ENCODE measurements around the gene AKAP6.

Gene AKAP6

GRCh38 chr14:32719601-32720000 lies 390.5 kb downstream of the AKAP6 start:
- H3K4me3 Mint-ChIP-seq, result no peak overlapping the region
- TF ChIP-seq, protein P1, sequence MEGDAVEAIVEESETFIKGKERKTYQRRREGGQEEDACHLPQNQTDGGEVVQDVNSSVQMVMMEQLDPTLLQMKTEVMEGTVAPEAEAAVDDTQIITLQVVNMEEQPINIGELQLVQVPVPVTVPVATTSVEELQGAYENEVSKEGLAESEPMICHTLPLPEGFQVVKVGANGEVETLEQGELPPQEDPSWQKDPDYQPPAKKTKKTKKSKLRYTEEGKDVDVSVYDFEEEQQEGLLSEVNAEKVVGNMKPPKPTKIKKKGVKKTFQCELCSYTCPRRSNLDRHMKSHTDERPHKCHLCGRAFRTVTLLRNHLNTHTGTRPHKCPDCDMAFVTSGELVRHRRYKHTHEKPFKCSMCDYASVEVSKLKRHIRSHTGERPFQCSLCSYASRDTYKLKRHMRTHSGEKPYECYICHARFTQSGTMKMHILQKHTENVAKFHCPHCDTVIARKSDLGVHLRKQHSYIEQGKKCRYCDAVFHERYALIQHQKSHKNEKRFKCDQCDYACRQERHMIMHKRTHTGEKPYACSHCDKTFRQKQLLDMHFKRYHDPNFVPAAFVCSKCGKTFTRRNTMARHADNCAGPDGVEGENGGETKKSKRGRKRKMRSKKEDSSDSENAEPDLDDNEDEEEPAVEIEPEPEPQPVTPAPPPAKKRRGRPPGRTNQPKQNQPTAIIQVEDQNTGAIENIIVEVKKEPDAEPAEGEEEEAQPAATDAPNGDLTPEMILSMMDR (IDR thresholded peaks at IDR 0.05), result no peak
- H3K4me1 Mint-ChIP-seq, result no peaks in the 10 kb centered on the region
- H3K27me3 Mint-ChIP-seq (ENCODE audit: low read depth, poor library complexity), result no peaks in the 10 kb centered on the region
- H3K27ac Mint-ChIP-seq, result no peak overlapping the region
- no peaks in the 10 kb centered on the region for H3K36me3 Mint-ChIP-seq (ENCODE audit: low read depth)
- no peak for DNase-seq
- no peaks in the 10 kb centered on the region for H3K9me3 Mint-ChIP-seq

DNA sequence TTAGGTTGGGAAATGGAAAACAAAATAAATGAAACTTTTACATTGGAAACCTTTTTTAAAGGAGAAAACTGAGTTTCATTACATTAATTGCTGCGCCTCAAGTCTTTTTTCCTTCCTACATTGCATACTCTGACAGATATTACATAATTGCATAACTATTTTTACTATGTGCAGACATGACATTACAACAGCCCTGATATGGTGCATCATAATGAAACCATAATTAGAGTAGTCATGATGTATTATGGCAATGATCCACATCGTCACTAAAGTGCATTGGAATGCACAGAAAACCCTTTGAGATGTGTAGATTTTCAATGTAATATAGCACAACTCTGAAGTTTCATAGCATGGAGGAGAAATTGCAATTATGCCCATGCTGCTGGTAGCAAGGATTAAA lies 391.8 kb downstream of the AKAP6 start:
- Mint-ChIP-seq H3K27me3 (ENCODE audit: low read depth, poor library complexity) (no peaks in the 10 kb centered on the region), H3K27ac (no peak overlapping the region)
- TF ChIP-seq, protein P1 (IDR thresholded peaks at IDR 0.05), result no peak

DNA sequence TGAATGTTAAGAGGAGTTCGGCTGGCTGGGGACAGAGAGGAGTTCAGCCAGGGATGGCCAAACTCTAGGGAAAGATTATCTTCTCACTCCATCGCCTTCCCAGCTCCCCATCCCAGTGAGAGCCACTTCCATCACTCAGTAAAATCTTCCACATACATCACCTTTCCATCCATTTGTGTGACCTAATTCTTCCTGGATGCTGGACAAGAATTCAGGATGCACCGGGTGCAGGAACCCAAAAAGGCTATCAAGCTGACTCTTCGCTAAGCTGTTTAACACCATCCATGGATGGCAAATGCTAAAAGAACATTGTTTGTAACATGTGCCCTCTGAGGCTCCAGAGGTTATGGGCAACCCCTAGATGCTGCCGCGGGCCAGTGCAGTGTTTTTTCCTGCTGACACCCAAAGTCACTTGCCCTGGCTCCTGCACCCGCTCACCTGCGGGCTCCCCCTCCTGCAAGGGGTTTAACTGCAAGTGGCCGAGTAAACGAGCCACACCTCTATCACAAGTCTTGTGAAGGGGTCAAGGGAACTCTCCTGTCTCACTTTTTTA lies 393.6 kb downstream of the AKAP6 start:
- Mint-ChIP-seq H3K4me3 (no peak overlapping the region), H3K27ac (no peak overlapping the region), H3K36me3 (ENCODE audit: low read depth) (no peaks in the 10 kb centered on the region), H3K27me3 (ENCODE audit: low read depth, poor library complexity) (no peaks in the 10 kb centered on the region), H3K4me1 (peaks cover 9% of the 10 kb centered on the region), H3K9me3 (no peaks in the 10 kb centered on the region)
- DNase-seq, result no peak
- TF ChIP-seq, protein P1 (IDR thresholded peaks at IDR 0.05), result no peak

More for the DNA sequence above, 391.8 kb downstream of the AKAP6 start:
- Mint-ChIP-seq H3K4me1 (peaks cover 4% of the 10 kb centered on the region), H3K9me3 (no peaks in the 10 kb centered on the region), H3K36me3 (ENCODE audit: low read depth) (no peaks in the 10 kb centered on the region), H3K4me3 (no peak overlapping the region)
- no peak for DNase-seq

DNA sequence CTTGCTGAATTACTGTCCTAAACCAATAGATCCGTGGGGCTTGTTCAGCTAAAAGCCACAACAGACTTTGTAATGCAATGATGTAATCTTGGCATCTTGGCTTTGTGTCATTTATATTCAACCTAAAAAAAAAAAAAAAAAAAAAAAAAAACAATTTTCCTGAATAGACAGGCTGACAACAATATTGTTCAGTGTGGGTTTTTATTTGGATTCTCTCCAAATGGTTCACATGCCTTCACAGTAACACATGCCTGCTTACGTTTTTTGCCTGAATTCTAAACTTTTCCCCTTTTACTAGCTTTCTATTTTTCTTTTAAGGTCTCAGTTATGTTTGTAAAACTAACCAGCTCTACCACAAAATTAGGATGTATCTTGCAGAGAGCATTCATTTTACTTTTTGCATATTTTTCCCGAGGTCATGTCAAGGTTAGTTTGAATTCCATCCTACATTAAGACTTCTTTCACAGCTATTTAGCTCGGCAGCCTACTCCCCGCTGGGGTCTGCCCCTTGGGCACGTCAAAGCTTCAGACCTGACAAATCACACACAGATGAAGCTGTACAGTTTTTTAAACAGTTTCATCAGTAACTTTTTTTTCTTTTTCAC lies 395.9 kb downstream of the AKAP6 start:
- no peaks in the 10 kb centered on the region for H3K36me3 Mint-ChIP-seq (ENCODE audit: low read depth)
- no peak overlapping the region for H3K4me3 Mint-ChIP-seq
- peaks cover 14% of the 10 kb centered on the region for H3K4me1 Mint-ChIP-seq
- no peak overlapping the region for H3K27ac Mint-ChIP-seq
- H3K27me3 Mint-ChIP-seq (ENCODE audit: low read depth, poor library complexity), result no peaks in the 10 kb centered on the region
- no peak for DNase-seq
- H3K9me3 Mint-ChIP-seq, result no peaks in the 10 kb centered on the region
- TF ChIP-seq, protein P1 (IDR thresholded peaks at IDR 0.05), result no peak

GRCh38 chr14:32726516-32726915 lies 397.4 kb downstream of the AKAP6 start:
- Mint-ChIP-seq H3K4me1 (peaks cover 14% of the 10 kb centered on the region), H3K9me3 (no peaks in the 10 kb centered on the region), H3K27ac (no peak overlapping the region), H3K27me3 (ENCODE audit: low read depth, poor library complexity) (no peaks in the 10 kb centered on the region), H3K36me3 (ENCODE audit: low read depth) (no peaks in the 10 kb centered on the region), H3K4me3 (no peak overlapping the region)
- DNase-seq, result no peak
- TF ChIP-seq, protein P1 (IDR thresholded peaks at IDR 0.05), result no peak

GRCh38 chr14:32727832-32728231 lies 398.7 kb downstream of the AKAP6 start:
- Mint-ChIP-seq H3K9me3 (no peaks in the 10 kb centered on the region), H3K27ac (no peak overlapping the region), H3K4me1 (peaks cover 14% of the 10 kb centered on the region), H3K27me3 (ENCODE audit: low read depth, poor library complexity) (no peaks in the 10 kb centered on the region), H3K4me3 (no peak overlapping the region), H3K36me3 (ENCODE audit: low read depth) (no peaks in the 10 kb centered on the region)
- no peak for DNase-seq
- TF ChIP-seq, protein P1 (IDR thresholded peaks at IDR 0.05), result no peak
